Measurements from ENCODE around the gene MRPS25. TPM values are rescaled to one million over a fixed set of nuclear protein-coding genes. Genes with fewer than 3 reads are reported as not detected.
A peak's percentile ranks its signal among the peaks of the same experiment; 100 is the strongest.

The MRPS25 gene
- total and polyA plus RNA-seq, 9 of the 15 experiments (the other 6 are each of a cell fraction or from before 2014, with no cell fraction given) = 34.3 to 129 (median 78.2) TPM

DNA sequence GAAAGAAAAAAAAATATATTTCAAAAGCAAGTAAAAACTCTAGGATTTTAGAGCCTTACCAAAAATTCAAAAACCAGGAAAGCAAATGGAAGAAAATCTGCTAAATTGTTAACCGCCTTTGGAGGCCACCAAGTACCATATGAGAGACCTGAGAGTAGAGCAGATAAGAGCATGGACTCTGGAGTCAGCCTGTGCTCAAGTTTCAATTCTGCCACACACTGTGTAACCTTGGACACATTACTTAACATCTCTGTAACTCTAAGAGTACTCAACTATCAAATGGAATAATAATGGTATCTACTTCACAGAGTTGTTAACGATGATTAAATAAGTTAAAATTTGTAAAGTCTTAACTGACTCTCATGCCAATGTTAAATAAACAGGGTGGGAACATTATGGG, 21.1 kb upstream of the MRPS25 start:
- TF ChIP-seq ZNF589 (CRISPR knock-in tag; IDR thresholded peaks at IDR 0.05; ENCODE audit: low read depth) (no peak), NFIX (CRISPR knock-in tag; IDR thresholded peaks at IDR 0.05; ENCODE audit: low read depth) (no peak), EP400 (IDR thresholded peaks at IDR 0.05) (no peak), POLR3G (IDR thresholded peaks at IDR 0.05; ENCODE audit: extremely low read depth, insufficient read length, insufficient replicate concordance) (no peak), BCL6 (CRISPR knock-in tag; IDR thresholded peaks at IDR 0.05) (no peak), POLR2AphosphoS5 (IDR thresholded peaks at IDR 0.05; ENCODE audit: control insufficient read depth, insufficient read depth, low read depth, low read length) (no peak), NCOR1 (IDR thresholded peaks at IDR 0.05) (no peak), ZNF197 (CRISPR knock-in tag; IDR thresholded peaks at IDR 0.05; ENCODE audit: low read depth) (no peak)
- TF ChIP-seq, protein P1, sequence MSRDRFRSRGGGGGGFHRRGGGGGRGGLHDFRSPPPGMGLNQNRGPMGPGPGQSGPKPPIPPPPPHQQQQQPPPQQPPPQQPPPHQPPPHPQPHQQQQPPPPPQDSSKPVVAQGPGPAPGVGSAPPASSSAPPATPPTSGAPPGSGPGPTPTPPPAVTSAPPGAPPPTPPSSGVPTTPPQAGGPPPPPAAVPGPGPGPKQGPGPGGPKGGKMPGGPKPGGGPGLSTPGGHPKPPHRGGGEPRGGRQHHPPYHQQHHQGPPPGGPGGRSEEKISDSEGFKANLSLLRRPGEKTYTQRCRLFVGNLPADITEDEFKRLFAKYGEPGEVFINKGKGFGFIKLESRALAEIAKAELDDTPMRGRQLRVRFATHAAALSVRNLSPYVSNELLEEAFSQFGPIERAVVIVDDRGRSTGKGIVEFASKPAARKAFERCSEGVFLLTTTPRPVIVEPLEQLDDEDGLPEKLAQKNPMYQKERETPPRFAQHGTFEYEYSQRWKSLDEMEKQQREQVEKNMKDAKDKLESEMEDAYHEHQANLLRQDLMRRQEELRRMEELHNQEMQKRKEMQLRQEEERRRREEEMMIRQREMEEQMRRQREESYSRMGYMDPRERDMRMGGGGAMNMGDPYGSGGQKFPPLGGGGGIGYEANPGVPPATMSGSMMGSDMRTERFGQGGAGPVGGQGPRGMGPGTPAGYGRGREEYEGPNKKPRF (IDR thresholded peaks at IDR 0.05; ENCODE audit: low read depth, low read length) = no peak
- TF ChIP-seq, protein P2, sequence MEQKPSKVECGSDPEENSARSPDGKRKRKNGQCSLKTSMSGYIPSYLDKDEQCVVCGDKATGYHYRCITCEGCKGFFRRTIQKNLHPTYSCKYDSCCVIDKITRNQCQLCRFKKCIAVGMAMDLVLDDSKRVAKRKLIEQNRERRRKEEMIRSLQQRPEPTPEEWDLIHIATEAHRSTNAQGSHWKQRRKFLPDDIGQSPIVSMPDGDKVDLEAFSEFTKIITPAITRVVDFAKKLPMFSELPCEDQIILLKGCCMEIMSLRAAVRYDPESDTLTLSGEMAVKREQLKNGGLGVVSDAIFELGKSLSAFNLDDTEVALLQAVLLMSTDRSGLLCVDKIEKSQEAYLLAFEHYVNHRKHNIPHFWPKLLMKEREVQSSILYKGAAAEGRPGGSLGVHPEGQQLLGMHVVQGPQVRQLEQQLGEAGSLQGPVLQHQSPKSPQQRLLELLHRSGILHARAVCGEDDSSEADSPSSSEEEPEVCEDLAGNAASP (IDR thresholded peaks at IDR 0.05) = no peak
- TF ChIP-seq, protein P3, sequence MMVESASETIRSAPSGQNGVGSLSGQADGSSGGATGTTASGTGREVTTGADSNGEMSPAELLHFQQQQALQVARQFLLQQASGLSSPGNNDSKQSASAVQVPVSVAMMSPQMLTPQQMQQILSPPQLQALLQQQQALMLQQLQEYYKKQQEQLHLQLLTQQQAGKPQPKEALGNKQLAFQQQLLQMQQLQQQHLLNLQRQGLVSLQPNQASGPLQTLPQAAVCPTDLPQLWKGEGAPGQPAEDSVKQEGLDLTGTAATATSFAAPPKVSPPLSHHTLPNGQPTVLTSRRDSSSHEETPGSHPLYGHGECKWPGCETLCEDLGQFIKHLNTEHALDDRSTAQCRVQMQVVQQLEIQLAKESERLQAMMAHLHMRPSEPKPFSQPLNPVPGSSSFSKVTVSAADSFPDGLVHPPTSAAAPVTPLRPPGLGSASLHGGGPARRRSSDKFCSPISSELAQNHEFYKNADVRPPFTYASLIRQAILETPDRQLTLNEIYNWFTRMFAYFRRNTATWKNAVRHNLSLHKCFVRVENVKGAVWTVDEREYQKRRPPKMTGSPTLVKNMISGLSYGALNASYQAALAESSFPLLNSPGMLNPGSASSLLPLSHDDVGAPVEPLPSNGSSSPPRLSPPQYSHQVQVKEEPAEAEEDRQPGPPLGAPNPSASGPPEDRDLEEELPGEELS (CRISPR knock-in tag; IDR thresholded peaks at IDR 0.05; ENCODE audit: borderline replicate concordance) = no peak
- TF ChIP-seq, protein P4, sequence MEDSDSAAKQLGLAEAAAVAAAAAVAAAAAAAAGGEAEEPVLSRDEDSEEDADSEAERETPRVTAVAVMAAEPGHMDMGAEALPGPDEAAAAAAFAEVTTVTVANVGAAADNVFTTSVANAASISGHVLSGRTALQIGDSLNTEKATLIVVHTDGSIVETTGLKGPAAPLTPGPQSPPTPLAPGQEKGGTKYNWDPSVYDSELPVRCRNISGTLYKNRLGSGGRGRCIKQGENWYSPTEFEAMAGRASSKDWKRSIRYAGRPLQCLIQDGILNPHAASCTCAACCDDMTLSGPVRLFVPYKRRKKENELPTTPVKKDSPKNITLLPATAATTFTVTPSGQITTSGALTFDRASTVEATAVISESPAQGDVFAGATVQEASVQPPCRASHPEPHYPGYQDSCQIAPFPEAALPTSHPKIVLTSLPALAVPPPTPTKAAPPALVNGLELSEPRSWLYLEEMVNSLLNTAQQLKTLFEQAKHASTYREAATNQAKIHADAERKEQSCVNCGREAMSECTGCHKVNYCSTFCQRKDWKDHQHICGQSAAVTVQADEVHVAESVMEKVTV (CRISPR knock-in tag; IDR thresholded peaks at IDR 0.05) = no peak
- WGBS (ENCODE audit: insufficient coverage, low coverage, missing lambda C conversion rate) = 91% methylated on average over 2 of the region's 2 CpGs
- peaks cover 86% of the 10 kb centered on the region for H3K36me3 ChIP-seq (ENCODE audit: control insufficient read depth, insufficient read depth, low read length)
- no peaks in the 10 kb centered on the region for H3K9me1 ChIP-seq (ENCODE audit: control insufficient read depth, insufficient read depth, low read length)
- intact Hi-C loops (cut with micrococcal nuclease) = no loop called here
- H3K27ac ChIP-seq (ENCODE audit: extremely low read depth, low read depth, low read length) = no peak overlapping the region
- DNase-seq (ENCODE audit: extremely low read depth in 1 of 4, low spot score in 3 of 4) (no peak), FAIRE-seq (no peak), ATAC-seq (0 out of 3 replicates have a peak, but pooled peaks have one; percentile 39)
- H2AFZ ChIP-seq (ENCODE audit: low read depth, low read length) = no peak overlapping the region
- H3K4me1 ChIP-seq (replicated peaks in 1 of 2; ENCODE audit: control insufficient read depth in 2 of 2, insufficient read depth in 2 of 2, low read length in 2 of 2) = no peaks in the 10 kb centered on the region
- no peaks in the 10 kb centered on the region for H4K20me1 ChIP-seq (replicated peaks; ENCODE audit: control insufficient read depth, insufficient read depth, low read length)
- ChIA-PET CTCF (ENCODE audit: low intra/inter-chr PET ratio) (no interaction called here), POLR2A (interaction anchor here (0.9 kb wide), 2 partner anchors 11 to 13 kb away, joined by 3 to 5 read pairs; no protein-coding TSS in a partner anchor)
- H3K4me2 ChIP-seq (ENCODE audit: insufficient read depth, low read length) = no peak overlapping the region
- BruUV-seq (replicated peaks) = no TSS peak
- H3K79me2 ChIP-seq (ENCODE audit: control insufficient read depth, insufficient read depth, low read length) = no peaks in the 10 kb centered on the region
- no peaks in the 10 kb centered on the region for H3K9me3 ChIP-seq (replicated peaks; ENCODE audit: control insufficient read depth, insufficient read depth, low read depth, low read length)
- in situ Hi-C loops (cut with MboI) = no loop called here
- H3K9ac ChIP-seq (ENCODE audit: insufficient read depth in 1 of 2, low read depth in 2 of 2, low read length in 2 of 2) = no peak overlapping the region
- no peak overlapping the region for H3K4me3 ChIP-seq
- no peaks in the 10 kb centered on the region for H3K27me3 ChIP-seq (ENCODE audit: control insufficient read depth in 2 of 2, insufficient read depth in 2 of 2, low read length in 2 of 2)

Measured in K562 (cell line).